Activated CD8-positive, alpha-beta memory T cell treated with anti-CD3 and anti-CD28 coated beads, Interleukin-2, amount 50 U/mL, for 24 hours (primary cell): Measurements from ENCODE around the gene SIAE.

Experiments used
- DNase-seq: peaks from one replicate; pipeline ENCODE4 v3.0.0-alpha.2; 2020; ENCODE audit errors: extremely low read depth

Gene SIAE, protein sequence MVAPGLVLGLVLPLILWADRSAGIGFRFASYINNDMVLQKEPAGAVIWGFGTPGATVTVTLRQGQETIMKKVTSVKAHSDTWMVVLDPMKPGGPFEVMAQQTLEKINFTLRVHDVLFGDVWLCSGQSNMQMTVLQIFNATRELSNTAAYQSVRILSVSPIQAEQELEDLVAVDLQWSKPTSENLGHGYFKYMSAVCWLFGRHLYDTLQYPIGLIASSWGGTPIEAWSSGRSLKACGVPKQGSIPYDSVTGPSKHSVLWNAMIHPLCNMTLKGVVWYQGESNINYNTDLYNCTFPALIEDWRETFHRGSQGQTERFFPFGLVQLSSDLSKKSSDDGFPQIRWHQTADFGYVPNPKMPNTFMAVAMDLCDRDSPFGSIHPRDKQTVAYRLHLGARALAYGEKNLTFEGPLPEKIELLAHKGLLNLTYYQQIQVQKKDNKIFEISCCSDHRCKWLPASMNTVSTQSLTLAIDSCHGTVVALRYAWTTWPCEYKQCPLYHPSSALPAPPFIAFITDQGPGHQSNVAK

GRCh38 chr11:124673333-124674167 is at the start of gene SIAE, which contains the start of gene SPA17:
TSS of gene SIAE (minus strand) at chr11:124673739. CDS start at chr11:124673708, 31 bp downstream.
TSS of gene SPA17 (plus strand) at chr11:124673904. CDS start at chr11:124675265, 1,361 bp downstream.
- peak; percentile 65 for DNase-seq

- no peak for DNase-seq
These were observed 48.6 kb upstream of the SIAE start for GRCh38 chr11:124722176-124722575.

DNA sequence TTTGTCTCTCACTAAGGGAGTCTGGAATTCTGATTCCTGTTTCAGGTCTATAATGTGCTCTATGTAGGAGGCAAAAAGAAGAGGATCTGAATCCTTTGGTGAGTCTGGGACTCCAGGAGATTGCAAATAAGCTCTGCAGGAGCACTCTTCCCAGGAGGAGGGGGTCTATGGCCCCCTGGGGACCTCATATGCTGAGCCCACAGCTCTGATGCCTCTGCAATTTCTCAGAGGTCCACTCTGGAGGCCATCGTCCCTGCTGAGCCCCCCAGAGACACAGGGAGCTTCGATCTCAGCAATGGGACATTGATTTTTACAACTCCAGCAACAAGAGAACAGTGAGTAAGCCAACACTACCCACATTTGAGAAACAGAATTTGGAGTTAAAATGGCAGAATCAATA is 46.0 kb upstream of the SIAE start:
- DNase-seq, result no peak

GRCh38 chr11:124718801-124719200 is 45.3 kb upstream of the SIAE start:
- DNase-seq, result no peak

DNA sequence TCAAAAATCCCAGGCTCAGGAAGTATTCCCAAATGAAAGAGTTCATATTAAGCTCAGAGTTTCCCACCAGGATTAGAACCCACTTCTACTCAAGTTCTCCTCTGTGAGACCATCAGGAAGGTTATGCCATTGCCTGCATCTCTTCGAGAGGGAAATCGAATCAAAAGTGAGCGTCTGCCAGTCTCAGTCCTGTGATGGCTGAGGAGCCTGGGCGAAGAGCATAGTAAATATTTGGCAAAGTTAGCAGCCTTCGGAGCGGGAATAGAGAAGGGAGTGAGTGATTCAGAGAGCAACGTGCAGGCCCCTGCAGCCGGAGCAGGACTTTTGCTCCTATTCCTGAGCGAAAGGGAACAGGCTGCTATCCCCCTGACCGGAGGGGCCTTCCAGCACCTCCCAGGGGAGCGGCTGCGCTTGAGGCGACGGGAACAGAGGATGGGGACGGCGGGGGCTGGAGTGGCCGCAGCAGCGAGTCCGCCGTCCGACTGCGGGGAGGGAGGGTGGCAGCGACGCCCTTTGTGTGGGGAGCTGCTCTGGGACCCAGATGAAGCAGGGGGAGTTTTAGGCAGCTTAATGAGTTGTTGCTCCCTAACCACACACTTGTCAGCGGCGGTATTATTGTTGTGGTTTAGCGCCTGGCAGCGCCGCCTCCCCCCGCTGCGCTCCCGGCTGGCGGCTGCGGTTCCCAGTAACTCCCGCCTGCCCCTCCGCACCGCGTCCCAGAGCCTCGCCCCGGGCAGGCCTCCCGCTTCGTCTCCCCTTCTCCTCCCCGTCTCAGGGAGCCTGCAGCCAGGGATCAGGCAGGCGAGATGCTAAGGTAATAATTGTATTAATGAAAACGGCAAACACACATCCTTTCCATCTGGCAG is 44.5 kb upstream of the SIAE start:
- no peak for DNase-seq

DNA sequence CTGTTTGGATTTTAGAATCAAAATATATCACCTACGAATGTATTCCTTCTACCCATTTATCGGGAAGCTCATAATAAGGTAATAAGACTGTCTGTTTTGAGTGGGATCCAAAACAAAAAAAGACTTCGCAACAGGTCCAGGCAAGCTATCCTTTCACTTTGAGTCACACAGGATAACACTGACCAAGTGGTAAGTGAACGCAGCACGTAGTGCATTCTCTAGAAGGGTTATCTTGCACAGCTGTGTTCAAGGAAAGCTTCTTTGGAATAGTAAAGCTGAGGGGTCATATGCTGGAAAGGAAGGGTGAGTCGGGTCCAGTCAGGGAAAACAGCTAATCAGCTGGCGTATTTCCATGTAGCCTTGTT is 43.9 kb upstream of the SIAE start:
- no peak for DNase-seq

- no peak for DNase-seq
These were observed 43.1 kb upstream of the SIAE start for GRCh38 chr11:124716591-124716990.

DNA sequence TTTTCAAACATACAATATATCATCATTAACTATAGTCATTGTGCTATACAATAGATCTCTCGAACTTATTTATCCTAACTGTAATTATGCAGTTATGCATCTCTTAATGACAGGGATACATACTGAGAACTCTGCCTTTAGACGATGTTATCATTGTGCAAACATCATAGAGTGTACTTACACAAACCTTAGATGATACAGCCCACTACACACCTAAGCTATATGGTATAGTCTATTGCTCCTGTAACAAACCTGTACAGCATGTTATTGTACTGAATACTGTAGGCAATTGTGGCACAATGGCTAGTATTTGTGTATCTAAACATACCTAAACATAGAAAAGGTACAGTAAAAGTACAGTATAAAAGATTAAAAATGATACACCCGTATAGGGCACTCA is 38.9 kb upstream of the SIAE start:
- no peak for DNase-seq

- DNase-seq, result no peak
These were observed 34.3 kb upstream of the SIAE start for GRCh38 chr11:124707829-124708228.

DNA sequence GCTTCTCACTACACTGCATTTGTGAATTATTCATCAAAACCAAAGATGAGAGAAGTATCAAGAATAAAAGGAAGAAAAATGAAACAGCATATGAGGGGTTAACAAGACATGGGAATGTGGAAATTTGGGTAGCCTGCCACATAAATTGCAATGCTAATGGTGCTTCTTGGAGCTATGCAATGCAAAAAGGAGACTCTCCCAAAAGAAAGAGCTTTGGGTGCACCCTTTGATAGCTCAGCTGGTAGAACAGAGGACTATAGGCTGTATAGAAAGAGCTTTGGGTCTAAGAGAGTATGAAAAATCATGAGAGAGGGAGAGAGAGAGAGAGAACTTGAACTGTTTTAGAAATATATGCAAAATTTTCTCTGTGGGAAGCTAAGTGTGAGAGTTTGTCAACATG is 26.5 kb upstream of the SIAE start:
- no peak for DNase-seq

DNA sequence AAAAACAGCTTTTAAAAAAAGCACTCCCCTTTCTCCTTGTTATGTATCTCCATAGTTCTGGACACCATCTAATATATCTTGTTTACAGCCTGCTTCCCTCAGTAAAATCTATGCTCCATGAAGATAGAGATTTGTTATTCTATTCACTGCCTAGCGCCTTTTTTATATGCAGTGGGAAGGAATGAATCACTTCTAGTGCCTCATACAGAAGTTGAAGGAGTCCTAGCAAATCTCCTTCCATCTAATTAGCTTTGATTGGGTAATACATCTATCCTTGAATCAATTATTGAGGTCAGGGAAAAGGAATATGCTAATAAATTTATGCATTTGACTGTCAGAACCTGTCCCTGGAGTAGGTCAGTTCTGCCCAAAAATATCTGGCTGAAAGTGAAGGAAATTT is 26.0 kb upstream of the SIAE start:
- DNase-seq, result no peak

DNA sequence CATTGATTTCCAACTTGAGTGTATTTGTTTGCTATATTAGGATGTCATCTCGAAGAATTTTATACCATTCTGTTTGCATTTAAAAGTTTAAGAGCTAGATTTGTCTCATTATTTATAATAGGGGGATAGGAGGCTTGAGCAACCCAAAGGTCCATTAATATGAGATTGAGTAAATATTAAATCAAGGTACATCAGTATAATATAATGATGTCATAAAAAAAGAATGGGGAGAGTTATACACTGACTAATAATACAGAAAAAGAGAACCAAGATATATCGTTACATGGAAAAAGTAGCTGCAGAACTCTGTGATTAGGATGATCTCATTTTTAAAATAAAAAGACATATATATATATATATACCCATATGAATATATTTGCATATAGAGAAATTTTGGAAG is 19.6 kb upstream of the SIAE start:
- DNase-seq, result no peak

GRCh38 chr11:124682443-124682842 is 8.9 kb upstream of the SIAE start:
- no peak for DNase-seq

GRCh38 chr11:124681421-124681820 is 7.9 kb upstream of the SIAE start:
- DNase-seq, result no peak

DNA sequence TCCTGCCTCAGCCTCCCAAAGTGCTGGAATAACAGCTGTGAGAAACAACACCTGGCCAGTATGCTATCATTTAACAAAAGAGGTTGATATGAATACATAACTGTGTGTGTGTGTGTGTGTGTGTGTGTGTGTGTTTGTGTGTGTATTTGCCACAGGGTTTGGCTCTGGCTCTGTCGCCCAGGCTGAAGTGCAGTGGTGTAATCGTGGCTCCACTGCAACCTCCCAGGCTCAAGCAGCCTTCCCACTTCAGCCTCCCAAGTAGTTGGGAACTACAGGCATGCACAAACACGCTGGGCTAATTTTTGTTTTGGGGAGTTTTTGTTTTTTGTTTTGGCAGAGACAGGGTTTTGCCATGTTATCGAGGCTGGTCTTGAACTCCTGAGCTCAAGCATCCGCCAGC is 4.9 kb upstream of the SIAE start:
- DNase-seq, result no peak

DNA sequence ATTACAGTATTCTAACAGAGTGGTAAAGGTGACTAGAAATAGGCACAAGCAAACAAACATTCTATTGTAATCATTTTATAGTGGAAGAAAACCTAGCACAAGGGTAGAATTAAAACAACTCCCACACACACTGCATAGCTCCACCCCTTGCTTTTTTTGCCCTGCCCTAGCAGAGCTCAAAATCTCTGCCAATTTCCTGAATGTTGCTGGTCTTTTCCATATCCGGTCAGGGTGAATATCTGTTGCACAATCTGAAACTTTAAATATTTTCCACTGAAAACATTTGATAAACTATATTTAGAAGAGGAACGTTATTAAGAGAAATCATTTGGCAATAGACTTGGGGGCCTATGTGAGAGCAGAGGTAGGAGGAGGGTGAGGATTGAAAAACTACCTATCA is 2.8 kb upstream of the SIAE start:
- no peak for DNase-seq

DNA sequence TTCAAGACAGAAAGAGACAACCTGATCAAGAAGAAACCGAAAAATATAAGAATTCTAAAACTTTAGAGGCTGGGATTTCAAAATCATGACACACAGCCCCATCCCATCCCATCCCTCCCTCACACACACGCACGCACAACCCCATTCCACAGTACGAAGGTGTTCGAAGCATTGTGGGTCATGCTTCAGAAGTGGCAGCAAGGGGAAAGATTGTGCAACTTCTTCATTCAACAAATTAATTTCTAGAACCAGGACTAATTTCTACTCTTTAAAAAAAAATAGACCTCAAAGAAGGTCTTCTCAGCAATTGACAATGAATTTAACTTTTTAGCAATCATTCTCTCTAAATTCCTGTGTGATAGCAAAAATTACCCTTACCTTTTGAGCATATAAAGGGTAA is 1.0 kb upstream of the SIAE start:
- no peak for DNase-seq

GRCh38 chr11:124674168-124674517 is 604 bp upstream of the SIAE start:
- no peak for DNase-seq

- no peak for DNase-seq
These were observed 863 bp downstream of the SIAE start for GRCh38 chr11:124672536-124673215.

- DNase-seq, result no peak
These were observed 2.8 kb downstream of the SIAE start for GRCh38 chr11:124670732-124671131.

GRCh38 chr11:124669193-124669592 is 4.3 kb downstream of the SIAE start:
- DNase-seq, result no peak
